ENCODE measurements around the gene MED12L. TPM values are rescaled to one million over a fixed set of nuclear protein-coding genes. Genes with fewer than 3 reads are reported as not detected.

The MED12L gene
- total RNA-seq, 6 donors from 2014 or later: 0.27 to 1.5 (median 0.31) TPM; not detected in 2

- Histone ChIP-seq H3K36me3 (no peaks in the 10 kb centered on the region), H3K27me3 (no peaks in the 10 kb centered on the region), H3K9me3 (no peaks in the 10 kb centered on the region), H3K4me3 (no peak overlapping the region), H3K4me1 (peaks cover 0 to 15% (median 3%) of the 10 kb centered on the region in 4 donors), H3K27ac (peak overlapping the region in 3 of 4 donors; percentile 40 to 69 (median 48))
- 54 to 62% methylated on average over 2 of the region's 2 CpGs for WGBS, 2 donors
- no peak for DNase-seq
- no peak for ATAC-seq (ENCODE audit: low FRiP score in 2 of 2)
- TF ChIP-seq POLR2A (IDR thresholded peaks at IDR 0.05) (no peak), CTCF (IDR thresholded peaks at IDR 0.05) (no peak), POLR2AphosphoS5 (IDR thresholded peaks at IDR 0.05) (no peak), EP300 (IDR thresholded peaks at IDR 0.05) (no peak)
Measured at GRCh38 chr3:151331696-151332095, 246.2 kb downstream of the MED12L start.

DNA sequence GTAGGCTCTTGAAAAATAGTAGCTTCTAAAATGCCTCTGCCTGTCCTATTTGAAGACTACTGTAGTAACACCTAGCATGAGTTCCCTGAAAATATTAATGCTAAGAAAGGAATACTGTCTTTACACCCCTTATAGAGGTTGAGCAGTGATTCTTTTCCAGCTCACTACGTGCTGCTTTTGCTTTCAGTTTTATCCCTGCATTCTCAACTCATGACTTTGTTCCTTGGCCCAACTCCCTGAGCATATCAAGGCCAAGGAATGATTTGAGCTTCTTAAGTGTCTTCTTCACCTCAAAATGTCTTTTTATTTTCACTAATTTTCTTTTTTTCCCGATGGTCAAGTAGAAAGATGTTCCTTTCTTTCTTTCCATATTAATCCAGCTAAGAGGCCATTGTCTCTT lies 260.4 kb downstream of the MED12L start:
- Histone ChIP-seq H3K36me3 (no peaks in the 10 kb centered on the region), H3K4me3 (peak overlapping the region in 2 of 4 donors; percentile 1 to 16), H3K27ac (peak overlapping the region; percentile 44 to 73 (median 67)), H3K4me1 (no peaks in the 10 kb centered on the region), H3K9me3 (no peaks in the 10 kb centered on the region), H3K27me3 (no peaks in the 10 kb centered on the region)
- ATAC-seq (ENCODE audit: low FRiP score in 2 of 2) (peak in 1 of 2 donors; percentile 82), DNase-seq (no peak)
- TF ChIP-seq POLR2A (IDR thresholded peaks at IDR 0.05) (no peak), CTCF (IDR thresholded peaks at IDR 0.05) (no peak), EP300 (IDR thresholded peaks at IDR 0.05) (no peak), POLR2AphosphoS5 (IDR thresholded peaks at IDR 0.05) (no peak)
- 47% methylated on average over 2 of the region's 2 CpGs for WGBS, 2 donors

- H3K9me3 ChIP-seq: no peaks in the 10 kb centered on the region
- peak; percentile 65 to 67 for ATAC-seq (ENCODE audit: low FRiP score in 2 of 2)
- TF ChIP-seq POLR2AphosphoS5 (IDR thresholded peaks at IDR 0.05) (peak; percentile 8 to 39), POLR2A (IDR thresholded peaks at IDR 0.05) (no peak)
- H3K27ac ChIP-seq: peak overlapping the region; percentile 44 to 73 (median 67)
- no peaks in the 10 kb centered on the region for H3K36me3 ChIP-seq
- no peaks in the 10 kb centered on the region for H3K27me3 ChIP-seq
- DNase-seq: no peak
- H3K4me1 ChIP-seq: no peaks in the 10 kb centered on the region
- 53 to 56% methylated on average over 3 of the region's 3 CpGs for WGBS, 2 donors
- peak overlapping the region in 1 of 4 donors; percentile 1 for H3K4me3 ChIP-seq
Measured at GRCh38 chr3:151346292-151346691, 260.8 kb downstream of the MED12L start.

DNA sequence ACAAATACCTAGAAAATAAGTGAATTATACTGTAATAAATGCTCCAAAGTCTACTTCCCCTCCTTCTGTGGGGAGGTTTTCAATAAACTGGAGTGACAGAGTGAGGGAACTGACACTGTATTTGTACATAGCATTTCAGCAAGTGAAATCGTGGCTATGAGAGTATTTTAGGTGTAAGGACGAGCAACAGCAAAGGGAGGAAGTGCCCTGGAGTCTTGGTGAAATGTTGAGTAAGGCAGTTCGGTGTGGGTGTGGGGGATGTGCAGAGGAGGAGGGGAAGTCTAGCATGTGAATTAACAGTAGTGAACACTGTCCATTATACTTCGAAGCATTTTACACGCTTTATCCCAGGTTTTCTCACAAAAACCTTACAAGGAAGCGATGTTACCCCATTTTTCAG lies 262.0 kb downstream of the MED12L start:
- Histone ChIP-seq H3K27ac (peak overlapping the region in 3 of 4 donors; percentile 62 to 73 (median 72)), H3K4me3 (no peak overlapping the region), H3K27me3 (no peaks in the 10 kb centered on the region), H3K4me1 (no peaks in the 10 kb centered on the region), H3K9me3 (no peaks in the 10 kb centered on the region), H3K36me3 (no peaks in the 10 kb centered on the region)
- TF ChIP-seq POLR2AphosphoS5 (IDR thresholded peaks at IDR 0.05) (peak; percentile 37 to 68), EP300 (IDR thresholded peaks at IDR 0.05) (no peak), CTCF (IDR thresholded peaks at IDR 0.05) (no peak), POLR2A (IDR thresholded peaks at IDR 0.05) (no peak)
- 44 to 64% methylated on average over 6 of the region's 6 CpGs for WGBS, 2 donors
- DNase-seq (peak in 1 of 2 donors; percentile 65), ATAC-seq (ENCODE audit: low FRiP score in 2 of 2) (peak; percentile 83 to 84)

DNA sequence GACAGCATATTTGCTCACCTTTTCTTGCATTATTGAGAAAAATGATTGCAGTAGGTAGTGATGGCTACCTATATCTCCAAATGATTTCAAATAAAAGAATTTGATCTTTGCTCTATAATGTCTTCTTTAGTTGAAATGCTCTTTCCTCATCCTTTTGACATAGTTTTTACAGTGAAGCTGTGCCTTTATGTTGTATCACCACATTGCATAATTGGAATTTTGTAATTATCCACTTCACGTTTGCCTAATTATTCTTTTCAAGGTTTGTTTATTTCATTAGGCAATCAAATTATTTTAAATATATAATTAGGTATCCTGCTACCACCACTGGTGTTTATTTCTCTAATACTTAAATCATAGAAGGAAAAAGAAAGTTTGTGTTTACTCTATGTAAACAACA lies 265.2 kb downstream of the MED12L start:
- Histone ChIP-seq H3K4me3 (no peak overlapping the region), H3K27me3 (no peaks in the 10 kb centered on the region), H3K27ac (peak overlapping the region in 1 of 4 donors; percentile 61), H3K36me3 (no peaks in the 10 kb centered on the region), H3K9me3 (no peaks in the 10 kb centered on the region), H3K4me1 (no peaks in the 10 kb centered on the region)
- ATAC-seq (ENCODE audit: low FRiP score in 2 of 2): no peak
- WGBS, 2 donors: 31 to 41% methylated on average over 1 of the region's 1 CpG
- TF ChIP-seq POLR2AphosphoS5 (IDR thresholded peaks at IDR 0.05): no peak
- TF ChIP-seq CTCF (IDR thresholded peaks at IDR 0.05): no peak
- TF ChIP-seq POLR2A (IDR thresholded peaks at IDR 0.05): no peak
- TF ChIP-seq EP300 (IDR thresholded peaks at IDR 0.05): no peak
- DNase-seq: no peak

Data from upper lobe of left lung (tissue), 6 donors.